Vagina (tissue), 2 donors: ENCODE results near the gene ADAMTS17.

ENCODE experiments used
- CTCF ChIP-seq, 3 experiments: fragments of 450-650 bp in 2 of 3; fragments of 200-600 bp in 1 of 3; sonication (generic) in 1 of 3; IDR thresholded peaks; one replicate each; pipeline ENCODE4 v1.5.1; 2017 to 2019; ENCODE audit warnings: antibody characterized with exemption in 3 of 3, mild to moderate bottlenecking in 2 of 3, moderate library complexity in 2 of 3
- POLR2AphosphoS5 ChIP-seq, 2 donors: sonication (generic); formaldehyde crosslinking; IDR thresholded peaks; one replicate each; pipeline ENCODE4 v1.9.0; 2017; ENCODE audit warnings: antibody characterized with exemption in 2 of 2, mild to moderate bottlenecking in 2 of 2, low read depth in 1 of 2; ENCODE audit not compliant: insufficient read depth in 1 of 2

- TF ChIP-seq POLR2AphosphoS5 (IDR thresholded peaks at IDR 0.05; ENCODE audit: insufficient read depth in 1 of 2, low read depth in 1 of 2) (peak in 1 of 2 donors; percentile 65), CTCF (IDR thresholded peaks at IDR 0.05) (no peak)
Observed at GRCh38 chr15:100123611-100124010, 218.2 kb downstream of the ADAMTS17 start.
